CD4-positive, CD25-positive, alpha-beta regulatory T cell (primary cell): Measurements from ENCODE around the gene MICAL3. TPM values are rescaled to one million over a fixed set of nuclear protein-coding genes. Genes with fewer than 3 reads are reported as not detected.

Experiments
- ATAC-seq, 2 donors: fragments of 150-1000 bp; cut with Tn5 transposase; one replicate each; pipeline ENCODE4 v1.10.0; 2021; ENCODE audit warnings: low read depth in 2 of 2, moderate number of reproducible peaks in 2 of 2, moderate library complexity in 1 of 2
- DNase-seq, 3 donors: peaks; one replicate each; pipeline versions ENCODE4 v3.0.0 to v3.0.0-alpha.2; 2012 to 2022; ENCODE audit warnings: mixed read lengths in 1 of 3
- H3K27ac ChIP-seq: one replicate; pipeline ENCODE4 v1.7.0; 2013; ENCODE audit warnings: mild to moderate bottlenecking, low read length; ENCODE audit not compliant: insufficient read depth, poor library complexity, severe bottlenecking
- H3K27me3 ChIP-seq: one replicate; pipeline ENCODE4 v1.7.0; 2013; ENCODE audit warnings: low read length; ENCODE audit not compliant: control insufficient read depth, insufficient read depth
- H3K36me3 ChIP-seq: one replicate; pipeline ENCODE4 v1.7.0; 2013; ENCODE audit warnings: mild to moderate bottlenecking, low read length, moderate library complexity; ENCODE audit not compliant: control insufficient read depth, insufficient read depth
- H3K4me1 ChIP-seq: 2 replicates; pipeline ENCODE4 v1.7.0; 2013; ENCODE audit warnings: mild to moderate bottlenecking, low read length; ENCODE audit not compliant: insufficient read depth, control insufficient read depth, poor library complexity, severe bottlenecking
- H3K4me3 ChIP-seq: one replicate; pipeline ENCODE4 v1.7.0; 2013; ENCODE audit warnings: low read depth, mild to moderate bottlenecking, low read length, moderate library complexity
- H3K9me3 ChIP-seq, 2 experiments: 1 replicate in 1 of 2; 2 replicates in 1 of 2; pipeline ENCODE4 v1.7.0; 2013; ENCODE audit warnings: low read length in 2 of 2, mild to moderate bottlenecking in 1 of 2, moderate library complexity in 1 of 2; ENCODE audit not compliant: control insufficient read depth in 2 of 2
- H3K27ac Mint-ChIP-seq, 3 donors: one replicate each; pipeline ENCODE4 v1.8.0; 2020 to 2022; ENCODE audit warnings: mild to moderate bottlenecking in 3 of 3, mixed read lengths in 3 of 3, moderate library complexity in 2 of 3
- H3K27me3 Mint-ChIP-seq: one replicate; pipeline ENCODE4 v1.8.0; 2022; ENCODE audit warnings: mild to moderate bottlenecking, mixed read lengths
- H3K36me3 Mint-ChIP-seq: one replicate; pipeline ENCODE4 v1.8.0; 2020; ENCODE audit warnings: mixed read lengths
- H3K4me1 Mint-ChIP-seq, 4 donors: one replicate each; pipeline ENCODE4 v1.8.0; 2020 to 2022; ENCODE audit warnings: mixed read lengths in 4 of 4, mild to moderate bottlenecking in 1 of 4
- H3K4me3 Mint-ChIP-seq, 4 donors: one replicate each; pipeline ENCODE4 v1.8.0; 2020 to 2022; ENCODE audit warnings: mild to moderate bottlenecking in 4 of 4, mixed read lengths in 4 of 4, moderate library complexity in 3 of 4
- H3K9me3 Mint-ChIP-seq, 7 donors: one replicate each; pipeline ENCODE4 v1.8.0; 2020 to 2022; ENCODE audit warnings: mixed read lengths in 7 of 7, mild to moderate bottlenecking in 3 of 7, moderate library complexity in 2 of 7
- polyA plus RNA-seq, 4 donors: library from polyadenylated mRNA; unstranded; fragments of 300-500 nt; fragmentation: Illumina TruSeq; gene quantifications; one replicate each; pipeline ENCODE4 v1.2.3, GENCODE V29; 2021
- total RNA-seq: library from RNA; stranded (reverse); gene quantifications from one replicate; pipeline ENCODE4 v1.2.3, GENCODE V29; 2022

Gene MICAL3
- total and polyA plus RNA-seq, 5 donors from 2014 or later = 0.71 to 39.9 (median 1.8) TPM

DNA sequence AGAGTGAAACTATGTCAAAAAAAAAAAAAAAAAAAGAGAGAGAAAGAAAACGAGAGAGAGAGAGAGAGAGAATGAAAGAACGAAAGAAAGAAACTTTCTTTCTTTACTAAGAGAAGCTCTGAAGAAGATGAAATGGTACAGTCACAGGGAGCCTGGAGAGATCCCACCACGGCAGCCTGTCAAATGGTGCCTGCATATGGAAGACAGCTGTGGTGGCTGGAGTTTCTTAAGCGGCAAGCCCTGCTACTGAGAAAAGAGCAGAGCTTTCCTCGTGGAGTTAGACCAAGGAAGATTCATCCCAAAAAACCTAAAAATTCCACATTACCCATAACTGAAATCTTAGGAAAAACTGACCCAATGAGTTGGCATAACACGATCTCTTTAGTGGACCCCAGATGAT lies 66.7 kb downstream of the MICAL3 start:
- no peak overlapping the region for H3K27ac ChIP-seq
- H3K27me3 Mint-ChIP-seq = no peaks in the 10 kb centered on the region
- no peaks in the 10 kb centered on the region for H3K27me3 ChIP-seq
- no peak overlapping the region for H3K4me3 Mint-ChIP-seq
- no peak for ATAC-seq
- peaks cover 6% of the 10 kb centered on the region for H3K36me3 Mint-ChIP-seq
- H3K9me3 ChIP-seq = no peaks in the 10 kb centered on the region
- H3K4me1 Mint-ChIP-seq = peaks cover 5 to 18% (median 12%) of the 10 kb centered on the region in 4 donors
- H3K27ac Mint-ChIP-seq = peak overlapping the region in 1 of 3 donors; percentile 17
- no peaks in the 10 kb centered on the region for H3K4me1 ChIP-seq
- no peaks in the 10 kb centered on the region for H3K9me3 Mint-ChIP-seq
- no peaks in the 10 kb centered on the region for H3K36me3 ChIP-seq
- DNase-seq = no peak
- H3K4me3 ChIP-seq = no peak overlapping the region

DNA sequence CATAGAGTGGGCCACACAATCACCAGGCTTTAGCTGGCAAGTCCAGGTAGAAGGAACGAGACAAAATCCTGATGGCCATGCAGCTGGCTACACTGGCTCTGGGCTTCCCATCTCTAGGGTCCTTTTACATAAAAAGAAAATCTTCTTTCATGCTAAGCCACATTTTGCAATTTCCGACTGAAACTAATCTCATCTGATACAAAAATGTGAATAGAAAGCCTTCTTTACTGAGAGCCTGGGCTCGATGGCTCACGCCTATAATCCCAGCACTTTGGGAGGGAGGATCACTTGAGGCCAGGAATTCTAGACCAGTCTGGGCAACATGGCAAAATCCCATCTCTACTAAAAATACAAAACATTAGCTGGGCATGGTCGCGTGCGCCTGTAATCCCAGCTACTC lies 67.2 kb downstream of the MICAL3 start:
- ATAC-seq = no peak
- no peak for DNase-seq
- no peaks in the 10 kb centered on the region for H3K9me3 Mint-ChIP-seq
- no peak overlapping the region for H3K4me3 Mint-ChIP-seq
- no peaks in the 10 kb centered on the region for H3K27me3 Mint-ChIP-seq
- Histone ChIP-seq H3K27me3 (no peaks in the 10 kb centered on the region), H3K9me3 (no peaks in the 10 kb centered on the region), H3K4me1 (no peaks in the 10 kb centered on the region), H3K36me3 (no peaks in the 10 kb centered on the region), H3K27ac (no peak overlapping the region), H3K4me3 (no peak overlapping the region)
- H3K4me1 Mint-ChIP-seq = peaks cover 5 to 18% (median 14%) of the 10 kb centered on the region in 4 donors
- H3K36me3 Mint-ChIP-seq = peaks cover 6% of the 10 kb centered on the region
- peak overlapping the region in 1 of 3 donors; percentile 17 for H3K27ac Mint-ChIP-seq

DNA sequence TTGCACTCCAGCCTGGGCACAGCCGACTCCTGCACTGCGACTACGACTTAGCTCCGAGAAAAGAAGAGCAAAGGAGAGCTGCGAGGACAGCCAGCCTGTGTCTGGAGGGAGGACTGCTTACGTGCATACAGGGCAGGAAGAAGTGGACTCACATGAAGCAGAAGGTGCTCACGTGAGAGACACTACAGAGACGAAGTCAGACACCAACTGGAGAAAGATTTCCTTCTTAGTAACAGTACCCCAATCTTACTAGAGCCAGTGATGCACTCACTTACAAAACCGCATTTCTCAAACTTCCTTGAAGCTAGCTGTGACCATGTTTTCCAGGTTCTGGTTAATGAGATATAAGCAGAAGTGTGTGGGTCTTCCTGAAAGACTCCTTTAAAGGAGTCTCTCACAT lies 67.7 kb downstream of the MICAL3 start:
- Mint-ChIP-seq H3K4me1 (peaks cover 5 to 18% (median 14%) of the 10 kb centered on the region in 4 donors), H3K4me3 (no peak overlapping the region), H3K27me3 (no peaks in the 10 kb centered on the region), H3K9me3 (no peaks in the 10 kb centered on the region), H3K27ac (no peak overlapping the region), H3K36me3 (peaks cover 6% of the 10 kb centered on the region)
- ATAC-seq (no peak), DNase-seq (no peak)
- H3K4me1 ChIP-seq = no peaks in the 10 kb centered on the region
- no peaks in the 10 kb centered on the region for H3K9me3 ChIP-seq
- H3K36me3 ChIP-seq = no peaks in the 10 kb centered on the region
- H3K4me3 ChIP-seq = no peak overlapping the region
- no peak overlapping the region for H3K27ac ChIP-seq
- H3K27me3 ChIP-seq = no peaks in the 10 kb centered on the region

DNA sequence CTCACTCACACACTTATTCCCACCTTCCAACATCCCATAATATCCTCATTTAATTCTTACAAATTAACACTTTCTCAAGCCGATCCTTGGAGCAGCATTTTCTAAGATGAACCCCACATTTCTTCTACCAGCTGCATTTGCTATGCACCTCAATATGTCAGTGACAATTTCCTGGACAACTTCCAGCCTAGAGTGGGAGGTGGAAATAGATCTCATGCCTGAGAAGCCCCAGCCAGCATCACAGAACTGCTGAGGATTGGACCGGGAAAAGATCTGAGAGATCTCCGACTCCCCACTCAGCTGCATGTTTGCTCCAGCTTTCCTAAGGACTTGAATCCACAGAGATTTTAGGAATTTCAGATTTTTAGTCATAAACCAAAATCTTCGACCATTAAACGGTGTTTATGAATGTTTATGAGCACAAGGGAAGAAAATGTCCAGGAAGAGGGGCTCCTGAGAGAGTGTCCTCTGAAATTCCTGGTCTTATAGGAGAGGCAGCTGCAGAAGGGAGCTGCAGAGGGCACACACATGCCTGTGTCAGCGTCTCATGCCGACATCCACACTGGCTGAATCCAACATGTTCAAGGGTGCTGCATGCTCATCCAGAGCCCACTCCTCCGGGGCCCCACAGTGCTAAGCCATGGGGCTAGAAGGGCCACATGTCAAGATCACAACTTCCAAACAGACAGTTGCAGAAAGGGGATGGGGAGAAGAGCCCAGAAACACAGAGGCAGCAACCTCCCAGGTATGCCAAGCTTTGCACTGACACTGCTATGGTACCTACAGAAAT lies 68.6 kb downstream of the MICAL3 start:
- DNase-seq (no peak), ATAC-seq (no peak)
- Mint-ChIP-seq H3K9me3 (no peaks in the 10 kb centered on the region), H3K27me3 (no peaks in the 10 kb centered on the region), H3K27ac (peak overlapping the region in 1 of 3 donors; percentile 22), H3K36me3 (peaks cover 6% of the 10 kb centered on the region), H3K4me3 (no peak overlapping the region), H3K4me1 (peaks cover 10 to 22% (median 14%) of the 10 kb centered on the region in 4 donors)
- no peaks in the 10 kb centered on the region for H3K4me1 ChIP-seq
- H3K36me3 ChIP-seq = no peaks in the 10 kb centered on the region
- no peaks in the 10 kb centered on the region for H3K27me3 ChIP-seq
- H3K27ac ChIP-seq = no peak overlapping the region
- no peak overlapping the region for H3K4me3 ChIP-seq
- no peaks in the 10 kb centered on the region for H3K9me3 ChIP-seq

DNA sequence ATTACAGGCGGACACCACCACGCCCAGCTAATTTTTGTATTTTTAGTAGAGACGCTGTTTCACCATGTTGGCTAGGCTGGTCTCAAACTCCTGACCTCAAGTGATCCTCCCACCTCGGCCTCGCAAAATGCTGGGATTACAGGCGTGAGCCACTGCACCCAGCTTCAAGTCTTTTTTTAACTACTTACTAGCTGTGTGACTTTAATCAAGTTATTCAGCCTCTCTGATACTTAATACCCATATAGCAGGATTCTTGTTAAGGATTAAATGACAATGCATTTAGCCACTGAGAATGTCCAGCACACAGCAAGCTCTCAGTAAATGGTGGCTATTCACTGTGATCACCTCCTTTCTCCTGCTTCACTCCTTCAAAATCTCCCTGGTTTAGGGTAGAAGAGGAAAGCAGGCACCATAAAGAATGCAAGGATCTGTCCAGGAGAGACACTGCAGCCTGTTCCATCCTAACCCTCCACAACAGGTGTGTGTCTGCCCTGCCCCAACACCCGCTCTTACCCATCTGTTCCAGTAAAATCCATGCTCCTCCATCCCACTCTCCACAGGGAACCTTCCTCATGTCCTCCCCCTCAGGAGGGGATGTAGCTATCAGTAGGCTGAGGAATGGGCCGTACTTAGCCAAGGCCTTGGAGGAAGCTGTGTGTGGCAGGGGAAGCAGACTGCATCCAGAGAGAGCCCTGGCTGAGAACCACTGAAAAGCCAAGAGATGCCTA lies 69.3 kb downstream of the MICAL3 start:
- ATAC-seq (no peak), DNase-seq (no peak)
- Histone ChIP-seq H3K9me3 (no peaks in the 10 kb centered on the region), H3K4me3 (no peak overlapping the region), H3K36me3 (no peaks in the 10 kb centered on the region), H3K27me3 (no peaks in the 10 kb centered on the region), H3K4me1 (no peaks in the 10 kb centered on the region), H3K27ac (no peak overlapping the region)
- no peak overlapping the region for H3K4me3 Mint-ChIP-seq
- peaks cover 6% of the 10 kb centered on the region for H3K36me3 Mint-ChIP-seq
- H3K27ac Mint-ChIP-seq = peak overlapping the region in 1 of 3 donors; percentile 22
- no peaks in the 10 kb centered on the region for H3K9me3 Mint-ChIP-seq
- no peaks in the 10 kb centered on the region for H3K27me3 Mint-ChIP-seq
- peaks cover 10 to 22% (median 15%) of the 10 kb centered on the region in 4 donors for H3K4me1 Mint-ChIP-seq

DNA sequence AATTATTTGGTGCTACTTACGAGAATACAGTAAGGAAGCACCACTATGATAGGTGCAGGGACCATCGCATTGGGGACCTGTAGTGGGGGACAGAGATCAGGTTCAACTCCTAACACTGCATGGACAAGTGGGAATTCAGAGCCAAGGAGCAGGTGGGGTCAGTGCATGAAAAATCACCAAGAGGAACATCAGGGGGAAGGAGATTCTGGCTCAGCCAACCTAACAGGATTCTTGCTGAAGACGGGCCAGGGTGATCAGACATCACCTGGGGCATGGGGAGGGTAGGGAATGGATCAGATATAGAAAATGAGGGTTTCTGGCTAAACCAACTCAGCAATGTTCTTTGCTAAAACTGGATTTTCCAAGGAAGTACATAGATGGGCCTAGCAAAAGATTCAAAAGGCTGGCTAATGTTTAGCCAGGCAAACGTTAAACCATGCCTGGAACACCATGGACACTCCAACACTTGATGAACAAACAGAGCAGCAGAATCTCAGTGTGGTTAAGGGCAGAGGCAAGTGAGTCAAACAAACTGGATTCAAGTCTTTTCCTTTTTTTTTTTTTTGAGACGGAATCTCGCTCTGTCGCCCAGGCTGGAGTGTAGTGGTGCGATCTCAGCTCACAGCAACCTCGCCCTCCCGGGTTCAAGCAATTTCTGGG lies 70.0 kb downstream of the MICAL3 start:
- Histone ChIP-seq H3K9me3 (no peaks in the 10 kb centered on the region), H3K4me1 (no peaks in the 10 kb centered on the region), H3K36me3 (no peaks in the 10 kb centered on the region), H3K4me3 (no peak overlapping the region), H3K27ac (no peak overlapping the region), H3K27me3 (no peaks in the 10 kb centered on the region)
- DNase-seq (no peak), ATAC-seq (no peak)
- Mint-ChIP-seq H3K27me3 (no peaks in the 10 kb centered on the region), H3K4me1 (peaks cover 10 to 23% (median 18%) of the 10 kb centered on the region in 4 donors), H3K4me3 (no peak overlapping the region), H3K36me3 (peaks cover 6% of the 10 kb centered on the region), H3K9me3 (no peaks in the 10 kb centered on the region), H3K27ac (peak overlapping the region in 1 of 3 donors; percentile 77)

DNA sequence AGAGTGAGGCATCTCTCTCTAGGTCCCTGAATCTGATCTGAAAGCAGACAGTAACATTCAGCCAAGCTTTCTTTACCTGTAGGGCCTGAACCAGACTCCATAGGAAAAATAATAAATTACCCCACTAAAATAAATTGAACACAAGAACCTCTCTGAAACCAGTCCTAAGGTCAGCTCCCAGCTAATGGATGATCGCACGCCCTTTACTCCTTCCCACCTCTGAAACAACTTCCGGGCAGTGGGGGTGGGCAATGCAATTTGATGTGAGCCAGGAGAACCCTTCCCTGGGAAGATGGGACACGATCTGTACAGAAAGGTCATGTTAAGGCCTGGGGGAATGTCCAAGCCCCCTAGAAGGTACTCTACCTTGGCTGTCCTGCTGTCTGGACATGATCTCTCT lies 71.2 kb downstream of the MICAL3 start:
- no peaks in the 10 kb centered on the region for H3K9me3 ChIP-seq
- H3K36me3 Mint-ChIP-seq = peaks cover 5% of the 10 kb centered on the region
- no peaks in the 10 kb centered on the region for H3K4me1 ChIP-seq
- no peaks in the 10 kb centered on the region for H3K27me3 ChIP-seq
- H3K9me3 Mint-ChIP-seq = no peaks in the 10 kb centered on the region
- H3K27ac Mint-ChIP-seq = no peak overlapping the region
- H3K4me3 Mint-ChIP-seq = no peak overlapping the region
- no peak for DNase-seq
- H3K27me3 Mint-ChIP-seq = no peaks in the 10 kb centered on the region
- peaks cover 10 to 22% (median 19%) of the 10 kb centered on the region in 4 donors for H3K4me1 Mint-ChIP-seq
- H3K36me3 ChIP-seq = no peaks in the 10 kb centered on the region
- no peak overlapping the region for H3K27ac ChIP-seq
- H3K4me3 ChIP-seq = no peak overlapping the region
- ATAC-seq = no peak
